ENCODE data around the gene NECAB3. TPM values are rescaled to one million over a fixed set of nuclear protein-coding genes. Genes with fewer than 3 reads are reported as not detected.

The NECAB3 gene
- total RNA-seq, 4 donors from 2014 or later = 17.1 to 30.8 (median 23.3) TPM

DNA sequence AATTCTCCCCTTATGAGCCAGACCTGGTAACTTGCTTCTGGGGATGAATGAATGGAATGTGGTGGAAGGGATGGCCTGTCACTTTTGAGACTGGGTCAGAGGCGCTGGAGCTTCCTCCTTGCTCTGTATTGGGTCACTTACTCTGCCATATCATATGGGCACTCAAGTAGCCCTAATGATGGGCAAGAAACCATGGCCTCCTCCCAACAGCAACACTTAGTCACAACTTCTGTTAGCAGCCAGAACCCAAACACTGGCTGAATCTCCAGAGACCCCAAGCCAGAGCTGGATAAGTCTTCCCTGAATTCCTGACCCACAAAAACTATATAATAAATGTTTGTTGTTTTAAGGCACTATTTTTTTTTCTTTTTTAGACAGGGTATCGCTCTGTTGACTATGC, 6.5 kb upstream of the NECAB3 start:
- intact Hi-C loops (cut with DNase I; ENCODE audit: low total_unique reads) = no loop called here
- H3K4me3 ChIP-seq (ENCODE audit: low read depth, poor library complexity, severe bottlenecking) = no peak overlapping the region
- TF ChIP-seq POLR2A (IDR thresholded peaks at IDR 0.05) = no peak
- TF ChIP-seq, protein P1, sequence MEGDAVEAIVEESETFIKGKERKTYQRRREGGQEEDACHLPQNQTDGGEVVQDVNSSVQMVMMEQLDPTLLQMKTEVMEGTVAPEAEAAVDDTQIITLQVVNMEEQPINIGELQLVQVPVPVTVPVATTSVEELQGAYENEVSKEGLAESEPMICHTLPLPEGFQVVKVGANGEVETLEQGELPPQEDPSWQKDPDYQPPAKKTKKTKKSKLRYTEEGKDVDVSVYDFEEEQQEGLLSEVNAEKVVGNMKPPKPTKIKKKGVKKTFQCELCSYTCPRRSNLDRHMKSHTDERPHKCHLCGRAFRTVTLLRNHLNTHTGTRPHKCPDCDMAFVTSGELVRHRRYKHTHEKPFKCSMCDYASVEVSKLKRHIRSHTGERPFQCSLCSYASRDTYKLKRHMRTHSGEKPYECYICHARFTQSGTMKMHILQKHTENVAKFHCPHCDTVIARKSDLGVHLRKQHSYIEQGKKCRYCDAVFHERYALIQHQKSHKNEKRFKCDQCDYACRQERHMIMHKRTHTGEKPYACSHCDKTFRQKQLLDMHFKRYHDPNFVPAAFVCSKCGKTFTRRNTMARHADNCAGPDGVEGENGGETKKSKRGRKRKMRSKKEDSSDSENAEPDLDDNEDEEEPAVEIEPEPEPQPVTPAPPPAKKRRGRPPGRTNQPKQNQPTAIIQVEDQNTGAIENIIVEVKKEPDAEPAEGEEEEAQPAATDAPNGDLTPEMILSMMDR (IDR thresholded peaks at IDR 0.05) = no peak
- 89 to 90% methylated on average over 2 of the region's 2 CpGs for WGBS, 2 donors
- DNase-seq (ENCODE audit: low spot score in 2 of 2) = no peak

GRCh38 chr20:33679758-33680485, 5.7 kb upstream of the NECAB3 start:
- TF ChIP-seq POLR2A (IDR thresholded peaks at IDR 0.05) = no peak
- TF ChIP-seq, protein P1 (IDR thresholded peaks at IDR 0.05) = no peak
- intact Hi-C loops (cut with DNase I; ENCODE audit: low total_unique reads) = no loop called here
- DNase-seq (ENCODE audit: low spot score in 2 of 2) = no peak
- WGBS, 2 donors = 85 to 90% methylated on average over 8 to 20 of the region's 20 CpGs
- no peak overlapping the region for H3K4me3 ChIP-seq (ENCODE audit: low read depth, poor library complexity, severe bottlenecking)

GRCh38 chr20:33677991-33678702, 3.9 kb upstream of the NECAB3 start:
- peak in 1 of 2 donors; percentile 72 for DNase-seq (ENCODE audit: low spot score in 2 of 2)
- WGBS, 2 donors = 68 to 74% methylated on average over 12 to 15 of the region's 15 CpGs
- TF ChIP-seq, protein P1 (IDR thresholded peaks at IDR 0.05) = no peak
- no peak for TF ChIP-seq POLR2A (IDR thresholded peaks at IDR 0.05)
- H3K4me3 ChIP-seq (ENCODE audit: low read depth, poor library complexity, severe bottlenecking) = no peak overlapping the region
- intact Hi-C loops (cut with DNase I; ENCODE audit: low total_unique reads) = no loop called here

DNA sequence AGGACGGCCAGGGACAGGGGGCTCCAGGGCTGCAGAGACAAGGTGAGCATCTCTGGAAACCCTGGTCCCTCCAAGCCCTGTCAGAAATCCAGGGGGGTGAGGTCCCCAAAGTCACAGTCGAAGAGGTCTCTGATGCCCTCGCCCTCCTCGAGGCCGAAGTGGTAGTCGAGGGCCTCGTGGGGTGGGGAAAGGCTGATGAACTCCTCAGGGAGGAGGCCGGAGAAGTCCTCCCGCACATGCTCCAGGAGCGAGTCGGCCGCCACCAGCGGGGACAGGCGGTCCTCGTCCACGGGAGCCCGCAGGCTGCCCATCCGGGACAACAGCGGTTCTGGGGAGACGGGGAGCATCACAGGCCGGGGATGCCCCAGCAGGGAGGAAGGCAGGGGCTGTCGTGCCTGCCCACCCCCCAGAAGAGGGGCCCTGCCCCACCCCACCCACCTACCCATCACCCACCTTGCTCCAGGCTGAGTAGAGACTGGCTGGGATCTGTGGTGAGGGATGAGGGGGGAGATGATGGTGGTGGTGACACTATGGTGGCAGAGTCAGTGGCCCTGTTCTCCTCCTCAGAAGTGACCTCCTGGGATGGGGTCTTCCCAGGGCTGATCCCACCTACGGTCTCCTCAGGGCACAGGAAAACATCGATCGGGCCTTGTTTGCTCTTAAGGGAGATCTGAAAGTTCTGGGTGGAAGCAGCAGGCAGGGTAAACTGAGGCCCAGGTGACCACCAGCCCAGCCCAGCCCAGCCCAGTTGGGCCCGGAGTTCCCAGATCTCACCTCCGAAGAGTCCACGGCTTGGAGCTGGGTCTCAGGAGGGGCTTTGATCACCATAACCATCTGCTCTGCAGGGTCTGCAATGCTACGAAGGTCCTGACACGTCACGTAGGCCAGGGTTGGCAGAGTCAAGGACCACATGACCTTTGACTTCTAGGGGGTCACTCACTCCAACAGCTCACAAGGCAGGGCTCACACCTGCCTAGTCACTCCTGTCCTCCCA, 2.7 kb upstream of the NECAB3 start:
- no peak for TF ChIP-seq POLR2A (IDR thresholded peaks at IDR 0.05)
- TF ChIP-seq, protein P1 (IDR thresholded peaks at IDR 0.05) = no peak
- WGBS, 2 donors = 92 to 94% methylated on average over 31 of the region's 31 CpGs
- peak in 1 of 2 donors; percentile 83 for DNase-seq (ENCODE audit: low spot score in 2 of 2)
- intact Hi-C loops (cut with DNase I; ENCODE audit: low total_unique reads) = no loop called here
- H3K4me3 ChIP-seq (ENCODE audit: low read depth, poor library complexity, severe bottlenecking) = no peak overlapping the region

- WGBS, 2 donors = 90 to 93% methylated on average over 11 of the region's 11 CpGs
- H3K4me3 ChIP-seq (ENCODE audit: low read depth, poor library complexity, severe bottlenecking) = no peak overlapping the region
- no peak for TF ChIP-seq POLR2A (IDR thresholded peaks at IDR 0.05)
- TF ChIP-seq, protein P1 (IDR thresholded peaks at IDR 0.05) = no peak
- peak in 1 of 2 donors; percentile 86 for DNase-seq (ENCODE audit: low spot score in 2 of 2)
- intact Hi-C loops (cut with DNase I; ENCODE audit: low total_unique reads) = no loop called here
Observed at GRCh38 chr20:33676121-33676520, 1.9 kb upstream of the NECAB3 start.
